ENCODE measurements around the gene ANAPC5.

Gene ANAPC5

DNA sequence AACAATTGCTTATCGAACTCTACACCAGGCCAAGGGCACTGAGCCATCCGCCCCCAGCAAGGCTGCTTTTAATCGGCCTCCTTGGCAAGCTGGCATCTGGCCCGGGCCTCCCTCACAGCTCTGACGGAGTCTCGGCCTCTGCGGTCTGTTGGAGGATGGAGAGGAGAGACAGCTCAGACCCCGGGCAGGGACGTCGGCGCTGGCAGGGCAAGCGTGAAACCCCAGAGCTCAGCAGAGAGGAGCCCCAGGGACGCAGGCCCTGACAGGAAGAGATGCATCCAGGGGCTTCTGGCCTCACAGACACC, 73.2 kb downstream of the ANAPC5 start:
- no peak overlapping the region for H3K4me3 ChIP-seq (ENCODE audit: low read depth, low read length)
- H3K9ac ChIP-seq (ENCODE audit: low read depth, low read length), result no peak overlapping the region
- no peaks in the 10 kb centered on the region for H3K27me3 ChIP-seq (ENCODE audit: control insufficient read depth, insufficient read depth, low read length)
- peaks cover 9% of the 10 kb centered on the region for H3K36me3 ChIP-seq (ENCODE audit: control insufficient read depth, insufficient read depth, low read length)
- H3K9me3 ChIP-seq (ENCODE audit: control insufficient read depth, insufficient read depth, low read length), result no peaks in the 10 kb centered on the region
- H3K4me1 ChIP-seq (ENCODE audit: control insufficient read depth, insufficient read depth, low read length), result peaks cover 7% of the 10 kb centered on the region

- H3K36me3 ChIP-seq (ENCODE audit: control insufficient read depth, insufficient read depth, low read length), result peaks cover 9% of the 10 kb centered on the region
- no peaks in the 10 kb centered on the region for H3K9me3 ChIP-seq (ENCODE audit: control insufficient read depth, insufficient read depth, low read length)
- H3K27me3 ChIP-seq (ENCODE audit: control insufficient read depth, insufficient read depth, low read length), result no peaks in the 10 kb centered on the region
- no peak overlapping the region for H3K9ac ChIP-seq (ENCODE audit: low read depth, low read length)
- peaks cover 7% of the 10 kb centered on the region for H3K4me1 ChIP-seq (ENCODE audit: control insufficient read depth, insufficient read depth, low read length)
- no peak overlapping the region for H3K4me3 ChIP-seq (ENCODE audit: low read depth, low read length)
These were observed 73.8 kb downstream of the ANAPC5 start for GRCh38 chr12:121278169-121279070.

- no peaks in the 10 kb centered on the region for H3K27me3 ChIP-seq (ENCODE audit: control insufficient read depth, insufficient read depth, low read length)
- H3K36me3 ChIP-seq (ENCODE audit: control insufficient read depth, insufficient read depth, low read length), result peaks cover 13% of the 10 kb centered on the region
- H3K9me3 ChIP-seq (ENCODE audit: control insufficient read depth, insufficient read depth, low read length), result no peaks in the 10 kb centered on the region
- H3K4me3 ChIP-seq (ENCODE audit: low read depth, low read length), result no peak overlapping the region
- no peak overlapping the region for H3K9ac ChIP-seq (ENCODE audit: low read depth, low read length)
- peaks cover 7% of the 10 kb centered on the region for H3K4me1 ChIP-seq (ENCODE audit: control insufficient read depth, insufficient read depth, low read length)
These were observed 74.8 kb downstream of the ANAPC5 start for GRCh38 chr12:121277374-121277759.

DNA sequence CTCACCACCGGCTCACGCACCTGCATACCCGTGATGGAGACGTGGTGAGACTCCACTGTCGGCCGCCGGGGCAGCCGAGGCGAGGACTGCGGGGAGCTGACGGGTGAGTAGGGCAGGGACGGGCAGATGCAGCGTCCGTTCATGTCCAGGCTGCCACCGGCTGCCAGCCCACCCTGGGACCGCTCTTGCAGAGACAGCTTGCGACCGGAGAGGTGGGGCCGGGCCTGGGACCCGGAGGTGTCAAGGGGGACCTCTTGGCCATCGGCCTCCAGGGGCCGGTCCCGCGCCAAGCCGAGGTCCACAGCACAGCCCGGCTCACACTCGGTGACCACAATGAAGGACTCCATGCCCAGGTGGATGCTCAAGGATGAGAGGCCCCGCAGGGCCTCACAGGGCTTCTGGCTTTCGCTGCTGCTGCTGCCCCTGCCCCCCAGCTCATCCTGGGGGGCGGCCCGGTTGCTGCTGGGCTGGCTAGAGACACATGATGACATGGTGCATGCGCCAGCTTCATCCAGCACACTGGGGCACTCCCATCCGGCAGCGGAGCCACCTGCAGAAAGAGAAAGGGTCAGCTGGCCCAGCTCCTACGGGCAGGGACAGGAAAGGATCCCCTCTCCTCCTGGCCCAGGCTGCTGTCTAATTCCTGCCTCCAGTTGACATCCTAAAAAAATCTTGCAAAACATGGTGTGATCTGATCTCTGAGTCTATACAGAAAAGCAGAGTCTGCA, 78.0 kb downstream of the ANAPC5 start:
- H3K4me1 ChIP-seq (ENCODE audit: control insufficient read depth, insufficient read depth, low read length), result no peaks in the 10 kb centered on the region
- H3K9ac ChIP-seq (ENCODE audit: low read depth, low read length), result no peak overlapping the region
- peaks cover 18% of the 10 kb centered on the region for H3K36me3 ChIP-seq (ENCODE audit: control insufficient read depth, insufficient read depth, low read length)

GRCh38 chr12:121273364-121273896, 78.8 kb downstream of the ANAPC5 start:
- no peaks in the 10 kb centered on the region for H3K9me3 ChIP-seq (ENCODE audit: control insufficient read depth, insufficient read depth, low read length)

More for the DNA sequence above, 78.0 kb downstream of the ANAPC5 start:
- no peaks in the 10 kb centered on the region for H3K9me3 ChIP-seq (ENCODE audit: control insufficient read depth, insufficient read depth, low read length)
- no peak overlapping the region for H3K4me3 ChIP-seq (ENCODE audit: low read depth, low read length)
- H3K27me3 ChIP-seq (ENCODE audit: control insufficient read depth, insufficient read depth, low read length), result no peaks in the 10 kb centered on the region

GRCh38 chr12:121267822-121268221, 84.4 kb downstream of the ANAPC5 start:
- H3K27me3 ChIP-seq (ENCODE audit: control insufficient read depth, insufficient read depth, low read length), result no peaks in the 10 kb centered on the region
- H3K9ac ChIP-seq (ENCODE audit: low read depth, low read length), result no peak overlapping the region
- no peak overlapping the region for H3K4me3 ChIP-seq (ENCODE audit: low read depth, low read length)
- H3K4me1 ChIP-seq (ENCODE audit: control insufficient read depth, insufficient read depth, low read length), result no peaks in the 10 kb centered on the region
- peaks cover 28% of the 10 kb centered on the region for H3K36me3 ChIP-seq (ENCODE audit: control insufficient read depth, insufficient read depth, low read length)
- H3K9me3 ChIP-seq (ENCODE audit: control insufficient read depth, insufficient read depth, low read length), result no peaks in the 10 kb centered on the region

More at GRCh38 chr12:121273364-121273896, 78.8 kb downstream of the ANAPC5 start:
- no peak overlapping the region for H3K4me3 ChIP-seq (ENCODE audit: low read depth, low read length)
- H3K36me3 ChIP-seq (ENCODE audit: control insufficient read depth, insufficient read depth, low read length), result peaks cover 22% of the 10 kb centered on the region
- no peaks in the 10 kb centered on the region for H3K4me1 ChIP-seq (ENCODE audit: control insufficient read depth, insufficient read depth, low read length)
- no peak overlapping the region for H3K9ac ChIP-seq (ENCODE audit: low read depth, low read length)
- no peaks in the 10 kb centered on the region for H3K27me3 ChIP-seq (ENCODE audit: control insufficient read depth, insufficient read depth, low read length)

DNA sequence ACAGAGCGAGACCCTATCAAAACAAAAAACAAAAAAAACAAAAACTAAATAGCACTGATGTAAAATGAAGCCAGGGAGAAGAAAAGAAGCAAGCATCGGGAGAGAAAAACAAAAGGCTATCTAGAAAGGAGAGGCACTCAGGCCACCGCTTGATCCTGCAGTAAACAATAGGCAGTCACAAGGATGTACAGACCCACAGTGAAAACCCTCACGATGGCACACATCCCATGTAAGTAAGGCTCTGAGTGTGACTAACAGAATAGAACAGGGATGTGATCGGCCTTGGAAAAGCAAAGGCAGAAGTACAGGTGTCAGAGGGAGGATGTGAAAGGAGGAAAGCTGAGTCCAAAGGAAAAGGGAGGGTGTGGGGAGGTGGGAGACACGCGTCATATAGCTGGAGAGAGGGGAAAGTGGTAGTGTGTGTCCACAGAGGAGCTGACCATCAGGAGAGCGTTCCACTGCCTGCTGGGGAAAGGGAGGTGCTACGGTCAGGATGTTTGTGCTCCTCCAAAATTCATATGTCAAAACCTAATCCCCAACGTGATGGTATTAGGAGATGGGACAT, 87.2 kb downstream of the ANAPC5 start:
- Histone ChIP-seq H3K9me3 (ENCODE audit: control insufficient read depth, insufficient read depth, low read length) (no peaks in the 10 kb centered on the region), H3K4me1 (ENCODE audit: control insufficient read depth, insufficient read depth, low read length) (no peaks in the 10 kb centered on the region), H3K9ac (ENCODE audit: low read depth, low read length) (no peak overlapping the region), H3K36me3 (ENCODE audit: control insufficient read depth, insufficient read depth, low read length) (peaks cover 35% of the 10 kb centered on the region), H3K27me3 (ENCODE audit: control insufficient read depth, insufficient read depth, low read length) (no peaks in the 10 kb centered on the region), H3K4me3 (ENCODE audit: low read depth, low read length) (no peak overlapping the region)

GRCh38 chr12:121264135-121264534, 88.1 kb downstream of the ANAPC5 start:
- Histone ChIP-seq H3K9me3 (ENCODE audit: control insufficient read depth, insufficient read depth, low read length) (no peaks in the 10 kb centered on the region), H3K36me3 (ENCODE audit: control insufficient read depth, insufficient read depth, low read length) (peaks cover 32% of the 10 kb centered on the region), H3K9ac (ENCODE audit: low read depth, low read length) (no peak overlapping the region)

DNA sequence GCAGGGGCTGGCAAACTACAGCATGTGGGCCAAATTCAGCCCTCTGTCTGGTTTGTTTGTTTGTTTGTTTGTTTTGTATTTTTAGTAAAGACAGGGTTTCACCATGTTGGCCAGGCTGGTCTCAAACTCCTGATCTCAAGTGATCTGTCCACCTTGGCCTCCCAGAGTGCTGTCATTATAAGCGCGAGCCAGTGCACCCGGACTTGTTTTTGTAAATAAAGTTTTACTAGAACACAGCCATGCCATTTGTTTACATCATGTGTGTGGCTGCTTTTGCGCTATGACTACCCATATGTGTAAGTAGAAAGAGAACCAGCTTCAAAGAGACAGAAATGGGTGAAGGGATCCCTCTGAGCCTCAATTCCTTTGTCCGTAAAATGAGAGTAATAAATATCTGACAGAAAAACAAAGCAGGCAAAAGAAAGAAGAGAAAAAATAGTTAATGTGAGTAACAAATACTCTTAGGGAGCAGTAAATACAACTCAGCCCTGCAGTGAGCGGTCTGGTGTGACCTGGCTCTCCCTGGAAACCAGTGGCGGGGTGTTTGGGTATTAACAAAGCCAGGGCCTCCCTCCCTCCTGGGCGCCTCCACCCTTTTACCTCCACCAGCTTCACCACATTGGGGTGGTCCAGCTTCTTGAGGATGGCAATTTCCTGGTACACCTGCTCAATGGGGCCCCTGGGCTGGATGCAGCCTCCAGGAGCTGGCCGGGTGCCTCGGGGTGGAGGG, 88.8 kb downstream of the ANAPC5 start:
- Histone ChIP-seq H3K36me3 (ENCODE audit: control insufficient read depth, insufficient read depth, low read length) (peaks cover 28% of the 10 kb centered on the region), H3K9me3 (ENCODE audit: control insufficient read depth, insufficient read depth, low read length) (no peaks in the 10 kb centered on the region), H3K4me3 (ENCODE audit: low read depth, low read length) (no peak overlapping the region)

More at GRCh38 chr12:121264135-121264534, 88.1 kb downstream of the ANAPC5 start:
- no peaks in the 10 kb centered on the region for H3K27me3 ChIP-seq (ENCODE audit: control insufficient read depth, insufficient read depth, low read length)
- H3K4me3 ChIP-seq (ENCODE audit: low read depth, low read length), result no peak overlapping the region
- H3K4me1 ChIP-seq (ENCODE audit: control insufficient read depth, insufficient read depth, low read length), result no peaks in the 10 kb centered on the region

DNA sequence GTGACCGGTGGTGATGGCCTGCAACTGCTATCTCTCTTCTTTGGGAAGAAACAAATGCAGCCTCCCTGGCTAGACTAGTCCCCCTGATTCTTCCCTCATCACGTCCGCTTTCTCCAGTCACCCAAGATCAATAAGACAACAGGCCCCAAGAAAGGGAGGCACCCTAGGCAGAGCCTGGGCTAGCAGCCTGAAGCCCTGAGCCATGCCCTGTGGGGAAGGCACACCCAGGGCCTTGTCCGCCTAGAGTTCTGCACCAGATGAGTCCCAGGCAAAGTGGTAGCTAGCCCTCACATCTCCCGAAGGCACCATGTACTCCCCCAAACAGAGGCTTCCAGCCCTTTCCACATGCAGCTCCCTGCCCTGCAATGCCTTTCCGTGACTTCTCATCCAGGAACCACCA, 90.8 kb downstream of the ANAPC5 start:
- Histone ChIP-seq H3K27me3 (ENCODE audit: control insufficient read depth, insufficient read depth, low read length) (no peaks in the 10 kb centered on the region), H3K4me3 (ENCODE audit: low read depth, low read length) (no peak overlapping the region), H3K36me3 (ENCODE audit: control insufficient read depth, insufficient read depth, low read length) (peaks cover 25% of the 10 kb centered on the region), H3K9ac (ENCODE audit: low read depth, low read length) (no peak overlapping the region), H3K4me1 (ENCODE audit: control insufficient read depth, insufficient read depth, low read length) (no peaks in the 10 kb centered on the region), H3K9me3 (ENCODE audit: control insufficient read depth, insufficient read depth, low read length) (no peaks in the 10 kb centered on the region)

More for the DNA sequence above, 88.8 kb downstream of the ANAPC5 start:
- Histone ChIP-seq H3K9ac (ENCODE audit: low read depth, low read length) (no peak overlapping the region), H3K4me1 (ENCODE audit: control insufficient read depth, insufficient read depth, low read length) (no peaks in the 10 kb centered on the region), H3K27me3 (ENCODE audit: control insufficient read depth, insufficient read depth, low read length) (no peaks in the 10 kb centered on the region)

DNA sequence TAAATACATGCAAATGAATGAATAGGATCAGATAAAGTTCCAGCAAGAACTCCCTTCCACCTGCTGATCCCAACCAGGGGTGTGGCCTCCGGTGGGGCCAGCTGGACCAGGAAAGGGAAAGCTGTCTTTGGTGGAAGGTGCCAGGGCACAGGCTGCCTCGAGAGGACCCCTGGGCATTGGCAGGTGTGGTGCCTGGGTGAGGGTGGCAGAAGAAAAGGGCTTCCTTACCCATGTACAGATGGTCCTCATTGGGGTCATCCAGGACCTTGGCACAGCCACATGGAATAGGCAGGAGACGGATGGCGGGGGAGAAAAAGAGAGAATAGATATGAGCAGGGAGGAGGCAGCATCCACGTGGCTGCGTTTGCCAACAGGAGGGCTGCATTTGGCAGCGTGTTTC, 92.1 kb downstream of the ANAPC5 start:
- Histone ChIP-seq H3K9ac (ENCODE audit: low read depth, low read length) (no peak overlapping the region), H3K4me3 (ENCODE audit: low read depth, low read length) (no peak overlapping the region), H3K36me3 (ENCODE audit: control insufficient read depth, insufficient read depth, low read length) (peaks cover 26% of the 10 kb centered on the region), H3K9me3 (ENCODE audit: control insufficient read depth, insufficient read depth, low read length) (no peaks in the 10 kb centered on the region), H3K4me1 (ENCODE audit: control insufficient read depth, insufficient read depth, low read length) (no peaks in the 10 kb centered on the region), H3K27me3 (ENCODE audit: control insufficient read depth, insufficient read depth, low read length) (no peaks in the 10 kb centered on the region)
